Neural cell (in vitro differentiated cells): Measurements from ENCODE around the gene GLI3. TPM values are rescaled to one million over a fixed set of nuclear protein-coding genes. Genes with fewer than 3 reads are reported as not detected.

Experiments used
- H2AFZ ChIP-seq: fragments of 200-600, 300-800 bp; sonication (generic), shearing (Covaris generic); 2 replicates; pipeline ENCODE4 v1.6.0; 2014; ENCODE audit warnings: low read depth, mild to moderate bottlenecking, antibody characterized with exemption, low read length, moderate library complexity
- H3F3A ChIP-seq: fragments of 200-600 bp; shearing (Covaris generic); 2 replicates; pipeline ENCODE4 v1.6.1; 2016; ENCODE audit warnings: mild to moderate bottlenecking, moderate library complexity, mixed read lengths, antibody characterized with exemption, low read length; ENCODE audit not compliant: insufficient read depth, poor library complexity, severe bottlenecking
- H3K27ac ChIP-seq: fragments of 200-600, 300-800 bp; sonication (generic), shearing (Covaris generic); 2 replicates; pipeline ENCODE4 v1.5.1; 2014; ENCODE audit warnings: mild to moderate bottlenecking, low read length, moderate library complexity
- H3K27me3 ChIP-seq: fragments of 300-800, 200-600 bp; sonication (generic), shearing (Covaris generic); 2 replicates; pipeline ENCODE4 v1.6.0; 2014; ENCODE audit warnings: mild to moderate bottlenecking, low read depth, low read length, moderate library complexity; ENCODE audit not compliant: insufficient read depth
- H3K36me3 ChIP-seq: fragments of 300-800, 200-600 bp; sonication (generic), shearing (Covaris generic); 2 replicates; pipeline ENCODE4 v1.5.1; 2014; ENCODE audit warnings: mild to moderate bottlenecking, antibody characterized with exemption, low read length, moderate library complexity; ENCODE audit not compliant: insufficient read depth
- H3K4me2 ChIP-seq: fragments of 300-800, 200-600 bp; sonication (generic), shearing (Covaris generic); 2 replicates; pipeline ENCODE4 v1.6.0; 2014; ENCODE audit warnings: mild to moderate bottlenecking, low read length
- H3K4me3 ChIP-seq: fragments of 300-800, 200-600 bp; sonication (generic), shearing (Covaris generic); 2 replicates; pipeline ENCODE4 v1.5.1; 2014; ENCODE audit warnings: mild to moderate bottlenecking, low read length, moderate library complexity
- H3K79me2 ChIP-seq: fragments of 200-600 bp; shearing (Covaris generic); replicated peaks from 2 replicates; pipeline ENCODE4 v1.6.0; 2014; ENCODE audit warnings: mild to moderate bottlenecking, low read length, moderate library complexity; ENCODE audit not compliant: insufficient read depth
- H3K9ac ChIP-seq: fragments of 300-800, 200-600 bp; sonication (generic), shearing (Covaris generic); 2 replicates; pipeline ENCODE4 v1.6.1; 2016; ENCODE audit warnings: mild to moderate bottlenecking, low read length, mixed read lengths
- H3K9me2 ChIP-seq: fragments of 200-600 bp; shearing (Covaris generic); 2 replicates; pipeline ENCODE4 v1.6.1; 2016; ENCODE audit warnings: mild to moderate bottlenecking, low read length, mixed read lengths; ENCODE audit not compliant: insufficient read depth
- H3K9me3 ChIP-seq: fragments of 200-600, 300-800 bp; sonication (generic), shearing (Covaris generic); 2 replicates; pipeline ENCODE4 v1.6.1; 2016; ENCODE audit warnings: mild to moderate bottlenecking, mixed run types, low read length, moderate library complexity, mixed read lengths
- H4K20me1 ChIP-seq: fragments of 200-600 bp; shearing (Covaris generic); 2 replicates; pipeline ENCODE4 v1.6.1; 2016; ENCODE audit warnings: mild to moderate bottlenecking, mixed run types; ENCODE audit not compliant: insufficient read depth
- EP300 ChIP-seq: fragments of 450-650 bp; conservative IDR thresholded peaks from 2 replicates; pipeline ENCODE4 v1.6.1; 2014; ENCODE audit warnings: antibody characterized with exemption, mild to moderate bottlenecking, moderate library complexity; ENCODE audit not compliant: poor library complexity, severe bottlenecking
- EZH2 ChIP-seq: fragments of 200-600, 300-800 bp; shearing (Covaris generic), sonication (generic); IDR thresholded peaks from 2 replicates; pipeline ENCODE4 v1.6.1; 2014; ENCODE audit warnings: antibody characterized with exemption, low read length, borderline replicate concordance, mild to moderate bottlenecking; ENCODE audit not compliant: insufficient read depth, poor library complexity, severe bottlenecking
- MXI1 ChIP-seq: fragments of 450-650 bp; conservative IDR thresholded peaks from 2 replicates; pipeline ENCODE4 v1.6.1; 2014; ENCODE audit warnings: antibody characterized with exemption, mild to moderate bottlenecking; ENCODE audit not compliant: poor library complexity, severe bottlenecking
- POLR2AphosphoS5 ChIP-seq: IDR thresholded peaks from 2 replicates; pipeline ENCODE4 v1.6.1; 2012
- RAD21 ChIP-seq: fragments of 450-650 bp; conservative IDR thresholded peaks from 2 replicates; pipeline ENCODE4 v1.6.1; 2014; ENCODE audit warnings: antibody characterized with exemption, mild to moderate bottlenecking, moderate library complexity
- SMC3 ChIP-seq: fragments of 450-650 bp; conservative IDR thresholded peaks from 2 replicates; pipeline ENCODE4 v1.6.1; 2014; ENCODE audit warnings: antibody characterized with exemption, mild to moderate bottlenecking, moderate library complexity; ENCODE audit not compliant: poor library complexity
- TAF1 ChIP-seq: IDR thresholded peaks from 2 replicates; pipeline ENCODE4 v1.6.1; 2012; ENCODE audit warnings: low read depth
- polyA plus RNA-seq: library from polyadenylated mRNA; depleted of rRNA; stranded (reverse); fragments of >200 nt; gene quantifications from 2 replicates; pipeline ENCODE4 v1.2.3, GENCODE V29; 2014
- TF ChIP-seq, protein P1 (sequence below): fragments of 450-650 bp; IDR thresholded peaks from 2 replicates; pipeline ENCODE4 v1.5.1; 2014; ENCODE audit warnings: antibody characterized with exemption, mild to moderate bottlenecking, moderate library complexity; ENCODE audit not compliant: poor library complexity, severe bottlenecking
- TF ChIP-seq, protein P2 (sequence below): IDR thresholded peaks from 2 replicates; pipeline ENCODE4 v1.6.1; 2012; ENCODE audit warnings: borderline replicate concordance

Gene GLI3
- polyA plus RNA-seq, 1 donor from 2014 or later: 0.19 TPM

DNA sequence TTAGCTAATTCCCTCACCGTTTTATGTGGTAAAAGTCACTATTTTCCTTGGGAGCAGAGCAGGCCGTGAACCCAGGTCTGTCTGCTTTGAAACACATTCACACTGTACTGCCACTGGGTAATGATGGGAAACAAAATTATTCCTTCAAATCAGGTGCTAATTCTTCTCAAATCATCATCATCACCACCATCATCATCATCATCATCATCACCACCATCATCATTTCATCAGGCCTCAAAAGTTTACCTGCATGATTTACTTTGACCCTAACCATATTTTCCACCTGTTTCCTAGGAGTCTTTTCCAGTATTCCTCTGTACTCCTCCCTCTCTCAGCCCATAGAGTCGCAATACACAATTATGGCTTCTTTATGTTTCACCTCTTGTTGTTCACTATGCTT is 220.5 kb downstream of the GLI3 start:
- Histone ChIP-seq H2AFZ (no peak overlapping the region), H3F3A (no peaks in the 10 kb centered on the region), H4K20me1 (no peaks in the 10 kb centered on the region), H3K4me2 (no peak overlapping the region), H3K27me3 (no peaks in the 10 kb centered on the region), H3K36me3 (no peaks in the 10 kb centered on the region), H3K9ac (no peak overlapping the region), H3K9me2 (no peaks in the 10 kb centered on the region), H3K4me3 (no peak overlapping the region), H3K9me3 (no peaks in the 10 kb centered on the region), H3K27ac (no peak overlapping the region), H3K79me2 (peaks cover 8% of the 10 kb centered on the region)
- TF ChIP-seq MXI1 (no peak), POLR2AphosphoS5 (no peak), RAD21 (no peak), SMC3 (no peak), TAF1 (no peak), EZH2 (no peak), EP300 (no peak)
- TF ChIP-seq, protein P1, sequence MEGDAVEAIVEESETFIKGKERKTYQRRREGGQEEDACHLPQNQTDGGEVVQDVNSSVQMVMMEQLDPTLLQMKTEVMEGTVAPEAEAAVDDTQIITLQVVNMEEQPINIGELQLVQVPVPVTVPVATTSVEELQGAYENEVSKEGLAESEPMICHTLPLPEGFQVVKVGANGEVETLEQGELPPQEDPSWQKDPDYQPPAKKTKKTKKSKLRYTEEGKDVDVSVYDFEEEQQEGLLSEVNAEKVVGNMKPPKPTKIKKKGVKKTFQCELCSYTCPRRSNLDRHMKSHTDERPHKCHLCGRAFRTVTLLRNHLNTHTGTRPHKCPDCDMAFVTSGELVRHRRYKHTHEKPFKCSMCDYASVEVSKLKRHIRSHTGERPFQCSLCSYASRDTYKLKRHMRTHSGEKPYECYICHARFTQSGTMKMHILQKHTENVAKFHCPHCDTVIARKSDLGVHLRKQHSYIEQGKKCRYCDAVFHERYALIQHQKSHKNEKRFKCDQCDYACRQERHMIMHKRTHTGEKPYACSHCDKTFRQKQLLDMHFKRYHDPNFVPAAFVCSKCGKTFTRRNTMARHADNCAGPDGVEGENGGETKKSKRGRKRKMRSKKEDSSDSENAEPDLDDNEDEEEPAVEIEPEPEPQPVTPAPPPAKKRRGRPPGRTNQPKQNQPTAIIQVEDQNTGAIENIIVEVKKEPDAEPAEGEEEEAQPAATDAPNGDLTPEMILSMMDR: no peak
- TF ChIP-seq, protein P2, sequence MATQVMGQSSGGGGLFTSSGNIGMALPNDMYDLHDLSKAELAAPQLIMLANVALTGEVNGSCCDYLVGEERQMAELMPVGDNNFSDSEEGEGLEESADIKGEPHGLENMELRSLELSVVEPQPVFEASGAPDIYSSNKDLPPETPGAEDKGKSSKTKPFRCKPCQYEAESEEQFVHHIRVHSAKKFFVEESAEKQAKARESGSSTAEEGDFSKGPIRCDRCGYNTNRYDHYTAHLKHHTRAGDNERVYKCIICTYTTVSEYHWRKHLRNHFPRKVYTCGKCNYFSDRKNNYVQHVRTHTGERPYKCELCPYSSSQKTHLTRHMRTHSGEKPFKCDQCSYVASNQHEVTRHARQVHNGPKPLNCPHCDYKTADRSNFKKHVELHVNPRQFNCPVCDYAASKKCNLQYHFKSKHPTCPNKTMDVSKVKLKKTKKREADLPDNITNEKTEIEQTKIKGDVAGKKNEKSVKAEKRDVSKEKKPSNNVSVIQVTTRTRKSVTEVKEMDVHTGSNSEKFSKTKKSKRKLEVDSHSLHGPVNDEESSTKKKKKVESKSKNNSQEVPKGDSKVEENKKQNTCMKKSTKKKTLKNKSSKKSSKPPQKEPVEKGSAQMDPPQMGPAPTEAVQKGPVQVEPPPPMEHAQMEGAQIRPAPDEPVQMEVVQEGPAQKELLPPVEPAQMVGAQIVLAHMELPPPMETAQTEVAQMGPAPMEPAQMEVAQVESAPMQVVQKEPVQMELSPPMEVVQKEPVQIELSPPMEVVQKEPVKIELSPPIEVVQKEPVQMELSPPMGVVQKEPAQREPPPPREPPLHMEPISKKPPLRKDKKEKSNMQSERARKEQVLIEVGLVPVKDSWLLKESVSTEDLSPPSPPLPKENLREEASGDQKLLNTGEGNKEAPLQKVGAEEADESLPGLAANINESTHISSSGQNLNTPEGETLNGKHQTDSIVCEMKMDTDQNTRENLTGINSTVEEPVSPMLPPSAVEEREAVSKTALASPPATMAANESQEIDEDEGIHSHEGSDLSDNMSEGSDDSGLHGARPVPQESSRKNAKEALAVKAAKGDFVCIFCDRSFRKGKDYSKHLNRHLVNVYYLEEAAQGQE: no peak

DNA sequence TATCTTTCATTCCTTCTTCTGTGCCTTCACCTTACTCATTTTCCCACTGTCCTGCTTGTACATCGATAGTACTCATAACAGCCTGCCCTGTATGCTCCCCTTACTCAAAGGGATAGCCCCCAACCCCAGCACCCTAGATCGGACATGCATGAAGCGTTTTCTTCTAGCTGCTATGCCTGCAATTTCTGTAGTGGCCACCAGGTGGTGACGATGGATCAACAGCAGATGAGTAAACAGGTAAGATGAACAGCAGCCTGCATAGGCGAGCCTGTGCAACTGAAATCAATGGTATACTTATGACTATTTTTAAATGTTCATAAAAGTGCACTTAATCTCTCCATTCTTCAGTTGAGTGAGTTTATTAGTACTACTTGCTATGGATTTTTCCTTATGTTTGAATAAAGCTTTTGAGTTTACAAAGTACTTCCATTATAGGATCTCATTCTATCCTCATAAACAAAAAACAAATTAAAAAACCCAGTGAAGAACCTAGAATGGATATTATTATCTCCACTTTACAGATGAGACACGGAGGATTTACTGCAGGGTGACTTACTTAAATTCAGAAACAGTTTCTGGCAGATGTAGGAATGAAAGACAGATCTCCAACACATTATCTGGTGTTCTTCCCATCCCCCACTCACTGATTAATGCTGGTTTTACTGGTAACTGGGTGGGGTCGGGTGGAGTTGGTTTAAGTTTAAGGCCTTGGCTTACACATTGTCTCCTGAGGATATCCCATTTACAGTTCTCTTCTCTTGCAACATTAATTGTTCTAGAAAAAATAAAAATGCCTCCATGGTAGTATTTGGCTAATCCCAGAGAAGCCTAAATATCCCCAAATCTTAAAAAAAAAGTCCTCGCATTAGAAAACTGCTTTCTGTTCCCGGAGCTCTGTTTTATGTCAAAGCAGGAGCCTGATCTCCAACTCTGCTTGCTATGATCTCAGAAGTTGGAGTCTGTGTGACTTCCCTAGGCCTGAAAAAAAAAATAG is 222.1 kb downstream of the GLI3 start:
- TF ChIP-seq, protein P1: peak; percentile 66
- TF ChIP-seq EZH2 (no peak), POLR2AphosphoS5 (no peak), RAD21 (peak; percentile 56), SMC3 (peak; percentile 50)
- TF ChIP-seq, protein P2: no peak
- no peaks in the 10 kb centered on the region for H3K36me3 ChIP-seq
- H3K9ac ChIP-seq: no peak overlapping the region
- no peak overlapping the region for H3K4me3 ChIP-seq
- H4K20me1 ChIP-seq: no peaks in the 10 kb centered on the region
- no peak overlapping the region for H2AFZ ChIP-seq
- no peak overlapping the region for H3K27ac ChIP-seq
- no peaks in the 10 kb centered on the region for H3K9me3 ChIP-seq
- no peak overlapping the region for H3K4me2 ChIP-seq
- H3F3A ChIP-seq: no peaks in the 10 kb centered on the region
- H3K79me2 ChIP-seq: peaks cover 4% of the 10 kb centered on the region
- no peaks in the 10 kb centered on the region for H3K9me2 ChIP-seq
- H3K27me3 ChIP-seq: no peaks in the 10 kb centered on the region
